T-helper 1 cell treated with Interleukin-12 subunit alpha and Interleukin-12 subunit beta and Interleukin-4 antibody, amounts not matched to agents 30 μg/mL and 1 μg/mL, for 36 hours (primary cell): ENCODE measurements around the gene ZNF821.
A peak's percentile ranks its signal among the peaks of the same experiment; 100 is the strongest.

Source experiments
- H3K27ac Mint-ChIP-seq: one replicate; pipeline ENCODE4 v1.8.0; 2021; ENCODE audit warnings: mild to moderate bottlenecking, mixed read lengths
- H3K27me3 Mint-ChIP-seq: one replicate; pipeline ENCODE4 v1.8.0; 2021; ENCODE audit warnings: low read depth, mixed read lengths
- H3K36me3 Mint-ChIP-seq: one replicate; pipeline ENCODE4 v1.8.0; 2021; ENCODE audit warnings: low read depth, mixed read lengths
- H3K4me1 Mint-ChIP-seq: one replicate; pipeline ENCODE4 v1.8.0; 2021; ENCODE audit warnings: low read depth, mixed read lengths
- H3K4me3 Mint-ChIP-seq: one replicate; pipeline ENCODE4 v1.8.0; 2021; ENCODE audit warnings: mild to moderate bottlenecking, moderate library complexity, mixed read lengths
- H3K9me3 Mint-ChIP-seq: one replicate; pipeline ENCODE4 v1.8.0; 2021; ENCODE audit warnings: mixed read lengths

ZNF821 gene

GRCh38 chr16:71859762-71860521 is 24.0 kb downstream of the ZNF821 start:
- Mint-ChIP-seq H3K9me3 (no peaks in the 10 kb centered on the region), H3K27me3 (no peaks in the 10 kb centered on the region), H3K36me3 (peaks cover 14% of the 10 kb centered on the region), H3K4me1 (peaks cover 16% of the 10 kb centered on the region), H3K27ac (no peak overlapping the region), H3K4me3 (no peak overlapping the region)

- H3K4me3 Mint-ChIP-seq = no peak overlapping the region
- H3K27me3 Mint-ChIP-seq = no peaks in the 10 kb centered on the region
- H3K4me1 Mint-ChIP-seq = peaks cover 35% of the 10 kb centered on the region
- H3K9me3 Mint-ChIP-seq = no peaks in the 10 kb centered on the region
- peaks cover 26% of the 10 kb centered on the region for H3K36me3 Mint-ChIP-seq
- H3K27ac Mint-ChIP-seq = peak overlapping the region; percentile 74
Observed at GRCh38 chr16:71855937-71856662, 27.9 kb downstream of the ZNF821 start.

DNA sequence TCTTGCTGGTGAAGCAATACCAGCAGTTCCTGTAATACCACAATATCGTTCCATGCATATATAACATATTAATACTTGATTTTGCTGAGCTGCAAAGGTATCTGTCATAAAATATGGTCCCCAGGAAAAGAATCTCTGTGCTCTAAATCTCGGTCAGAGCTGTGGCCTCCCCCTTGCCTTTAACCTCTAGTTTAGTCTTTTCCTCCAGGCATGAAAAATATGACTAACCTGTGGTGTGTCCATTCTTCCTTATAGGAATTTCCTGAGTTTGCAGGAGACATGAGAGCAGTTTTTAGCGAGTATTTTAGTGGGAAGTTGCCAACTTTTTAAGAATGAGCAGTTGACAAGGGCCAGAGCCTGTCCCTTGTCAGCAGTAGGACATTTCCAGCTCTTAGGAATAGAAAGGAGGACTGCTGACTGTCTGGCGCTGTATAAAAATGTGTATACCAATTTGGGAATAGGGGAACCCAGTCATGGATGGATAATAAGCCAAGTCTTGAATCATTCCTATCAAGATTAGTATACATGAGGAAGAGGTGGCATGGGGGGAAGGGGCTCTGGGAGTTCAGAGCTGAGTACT is 29.5 kb downstream of the ZNF821 start:
- Mint-ChIP-seq H3K9me3 (no peaks in the 10 kb centered on the region), H3K27ac (no peak overlapping the region), H3K4me3 (no peak overlapping the region), H3K27me3 (no peaks in the 10 kb centered on the region), H3K36me3 (peaks cover 32% of the 10 kb centered on the region), H3K4me1 (peaks cover 36% of the 10 kb centered on the region)

GRCh38 chr16:71853413-71853812 is 30.6 kb downstream of the ZNF821 start:
- no peak overlapping the region for H3K27ac Mint-ChIP-seq
- H3K4me1 Mint-ChIP-seq = peaks cover 40% of the 10 kb centered on the region
- H3K4me3 Mint-ChIP-seq = no peak overlapping the region
- no peaks in the 10 kb centered on the region for H3K9me3 Mint-ChIP-seq
- H3K36me3 Mint-ChIP-seq = peaks cover 38% of the 10 kb centered on the region
- no peaks in the 10 kb centered on the region for H3K27me3 Mint-ChIP-seq

DNA sequence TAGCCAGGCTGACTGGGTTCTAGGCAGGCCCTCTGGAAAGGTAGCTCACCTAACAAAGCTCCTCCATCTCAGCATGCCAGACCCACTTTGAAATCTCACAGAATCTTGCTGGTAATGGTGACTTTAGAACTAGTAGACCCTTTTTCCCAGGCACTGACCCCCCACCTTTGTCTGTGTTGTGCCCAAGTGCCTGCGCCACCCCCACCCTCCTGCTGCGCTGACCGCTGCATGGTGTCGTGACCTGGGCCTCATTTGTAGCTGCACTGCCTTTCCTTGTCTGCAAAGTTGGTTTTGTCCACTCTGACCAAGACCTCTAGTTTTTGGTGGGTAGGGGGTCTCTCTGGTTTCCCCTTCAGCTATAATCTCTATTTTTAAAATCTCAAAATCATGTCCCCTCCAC is 31.4 kb downstream of the ZNF821 start:
- peaks cover 46% of the 10 kb centered on the region for H3K4me1 Mint-ChIP-seq
- no peak overlapping the region for H3K27ac Mint-ChIP-seq
- H3K4me3 Mint-ChIP-seq = no peak overlapping the region
- H3K9me3 Mint-ChIP-seq = no peaks in the 10 kb centered on the region
- no peaks in the 10 kb centered on the region for H3K27me3 Mint-ChIP-seq
- peaks cover 43% of the 10 kb centered on the region for H3K36me3 Mint-ChIP-seq

GRCh38 chr16:71852158-71852557 is 31.8 kb downstream of the ZNF821 start:
- Mint-ChIP-seq H3K27me3 (no peaks in the 10 kb centered on the region), H3K9me3 (no peaks in the 10 kb centered on the region), H3K36me3 (peaks cover 43% of the 10 kb centered on the region), H3K4me3 (no peak overlapping the region), H3K4me1 (peaks cover 50% of the 10 kb centered on the region), H3K27ac (no peak overlapping the region)

- peaks cover 52% of the 10 kb centered on the region for H3K4me1 Mint-ChIP-seq
- no peaks in the 10 kb centered on the region for H3K27me3 Mint-ChIP-seq
- H3K27ac Mint-ChIP-seq = no peak overlapping the region
- H3K4me3 Mint-ChIP-seq = no peak overlapping the region
- H3K36me3 Mint-ChIP-seq = peaks cover 43% of the 10 kb centered on the region
- no peaks in the 10 kb centered on the region for H3K9me3 Mint-ChIP-seq
Observed at GRCh38 chr16:71851746-71852145, 32.2 kb downstream of the ZNF821 start.

DNA sequence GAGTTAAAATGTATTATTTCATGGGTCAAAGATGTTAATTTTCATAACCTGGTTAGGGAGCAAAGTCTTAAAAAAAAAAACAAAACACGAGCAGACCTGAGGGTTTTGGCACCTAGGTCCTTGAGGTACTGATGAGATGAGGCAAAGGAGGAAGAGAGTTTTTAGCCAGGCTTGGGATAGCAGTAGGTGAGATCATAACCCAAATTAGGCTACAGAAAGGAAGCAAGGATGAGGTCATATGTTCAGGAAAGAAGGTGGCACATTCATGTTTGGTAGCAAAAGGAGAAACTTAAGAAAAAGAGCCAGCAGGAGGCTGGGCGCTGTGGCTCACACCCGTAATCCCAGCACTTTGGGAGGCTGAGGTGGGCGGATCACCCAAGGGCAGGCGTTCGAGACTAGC is 35.4 kb downstream of the ZNF821 start:
- Mint-ChIP-seq H3K4me1 (peaks cover 44% of the 10 kb centered on the region), H3K9me3 (no peaks in the 10 kb centered on the region), H3K36me3 (peaks cover 35% of the 10 kb centered on the region), H3K4me3 (no peak overlapping the region), H3K27ac (no peak overlapping the region), H3K27me3 (no peaks in the 10 kb centered on the region)

- Mint-ChIP-seq H3K27ac (peak overlapping the region; percentile 84), H3K4me1 (peaks cover 43% of the 10 kb centered on the region), H3K36me3 (peaks cover 31% of the 10 kb centered on the region), H3K4me3 (peak overlapping the region; percentile 93), H3K27me3 (no peaks in the 10 kb centered on the region), H3K9me3 (no peaks in the 10 kb centered on the region)
Observed at GRCh38 chr16:71847096-71847495, 36.9 kb downstream of the ZNF821 start.

- H3K4me3 Mint-ChIP-seq = peak overlapping the region; percentile 93
- no peaks in the 10 kb centered on the region for H3K27me3 Mint-ChIP-seq
- peak overlapping the region; percentile 84 for H3K27ac Mint-ChIP-seq
- peaks cover 25% of the 10 kb centered on the region for H3K36me3 Mint-ChIP-seq
- H3K9me3 Mint-ChIP-seq = no peaks in the 10 kb centered on the region
- H3K4me1 Mint-ChIP-seq = peaks cover 39% of the 10 kb centered on the region
Observed at GRCh38 chr16:71846431-71846830, 37.6 kb downstream of the ZNF821 start.

- peaks cover 37% of the 10 kb centered on the region for H3K4me1 Mint-ChIP-seq
Observed at GRCh38 chr16:71845639-71846430, 38.1 kb downstream of the ZNF821 start, which contains the start of gene ATXN1L. ATXN1L (plus strand) TSS chr16:71845976; CDS start chr16:71849741, 3,765 bp downstream.

DNA sequence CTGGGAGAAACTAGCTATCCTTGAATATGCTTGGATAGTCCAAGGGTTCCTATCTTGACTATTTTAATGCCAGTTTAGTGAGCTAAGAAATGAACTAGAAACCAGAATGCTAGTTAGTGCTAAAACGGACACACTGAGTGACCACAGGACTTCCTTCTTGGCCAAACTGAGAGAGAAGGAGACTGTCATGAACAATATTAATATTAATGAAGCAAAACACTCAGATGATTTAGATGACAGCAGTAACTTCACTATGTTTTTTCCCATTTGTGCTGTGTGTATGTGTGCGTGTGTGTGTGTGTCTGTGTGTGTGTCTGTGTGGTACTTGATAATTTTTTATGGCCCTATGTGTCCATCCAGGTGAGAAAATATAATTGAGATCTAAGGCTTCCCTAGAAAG is 40.4 kb downstream of the ZNF821 start:
- Mint-ChIP-seq H3K36me3 (peaks cover 9% of the 10 kb centered on the region), H3K27ac (peak overlapping the region; percentile 77), H3K4me1 (peaks cover 33% of the 10 kb centered on the region), H3K9me3 (no peaks in the 10 kb centered on the region), H3K27me3 (no peaks in the 10 kb centered on the region), H3K4me3 (no peak overlapping the region)

More at GRCh38 chr16:71845639-71846430, 38.1 kb downstream of the ZNF821 start, which contains the start of gene ATXN1L:
- Mint-ChIP-seq H3K36me3 (peaks cover 23% of the 10 kb centered on the region), H3K9me3 (no peaks in the 10 kb centered on the region), H3K27ac (peak within 1 kb of the TSS; percentile 96), H3K27me3 (no peaks in the 10 kb centered on the region), H3K4me3 (peak within 1 kb of the TSS; percentile 93)

DNA sequence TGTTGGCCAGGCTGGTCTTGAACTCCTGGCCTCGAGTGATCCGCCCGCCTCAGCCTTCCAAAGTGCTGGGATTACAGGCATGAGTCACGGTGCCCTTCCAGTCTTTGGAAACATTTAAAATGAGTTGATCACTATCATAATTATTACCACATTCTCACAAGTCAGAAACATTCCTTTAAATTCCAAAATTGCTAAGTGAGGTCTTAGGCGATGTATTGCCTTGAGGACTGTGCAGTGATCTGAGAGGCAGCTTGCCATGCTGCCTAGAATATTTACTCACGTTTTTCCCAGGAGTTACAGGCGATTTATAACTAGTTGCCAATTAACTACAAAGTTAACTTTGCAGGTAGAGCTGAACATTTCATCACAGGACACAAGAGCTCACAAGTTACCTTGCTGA is 43.9 kb downstream of the ZNF821 start:
- H3K4me1 Mint-ChIP-seq = peaks cover 10% of the 10 kb centered on the region
- H3K36me3 Mint-ChIP-seq = no peaks in the 10 kb centered on the region
- H3K27ac Mint-ChIP-seq = no peak overlapping the region
- H3K27me3 Mint-ChIP-seq = no peaks in the 10 kb centered on the region
- no peak overlapping the region for H3K4me3 Mint-ChIP-seq
- H3K9me3 Mint-ChIP-seq = no peaks in the 10 kb centered on the region

- no peaks in the 10 kb centered on the region for H3K36me3 Mint-ChIP-seq
- no peaks in the 10 kb centered on the region for H3K27me3 Mint-ChIP-seq
- H3K9me3 Mint-ChIP-seq = no peaks in the 10 kb centered on the region
- H3K4me3 Mint-ChIP-seq = no peak overlapping the region
- H3K4me1 Mint-ChIP-seq = peaks cover 2% of the 10 kb centered on the region
- H3K27ac Mint-ChIP-seq = no peak overlapping the region
Observed at GRCh38 chr16:71837150-71837549, 46.8 kb downstream of the ZNF821 start.
